ENCODE results near the gene LRPAP1.

LRPAP1 gene

DNA sequence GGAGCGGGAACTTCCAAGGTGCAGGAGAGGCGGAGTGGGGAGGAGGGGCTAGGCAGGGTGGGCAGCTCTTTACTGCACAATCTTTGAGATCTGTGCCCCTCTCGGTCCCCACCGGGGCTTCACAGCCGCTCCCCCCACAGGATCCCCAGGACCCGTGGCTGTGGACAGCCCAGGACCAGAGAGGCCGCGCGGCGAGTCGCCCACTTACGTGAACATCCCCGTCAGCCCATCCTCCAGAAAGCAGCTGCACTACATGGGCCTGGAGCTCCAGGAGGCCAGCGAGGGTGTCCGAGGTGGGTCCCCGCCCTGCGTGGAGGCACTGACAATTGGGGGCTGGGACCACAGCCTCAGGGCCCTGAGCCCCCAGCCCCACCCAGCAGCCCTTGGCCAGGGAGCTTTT, 32.1 kb downstream of the LRPAP1 start:
- no peak for DNase-seq (ENCODE audit: low spot score)

DNA sequence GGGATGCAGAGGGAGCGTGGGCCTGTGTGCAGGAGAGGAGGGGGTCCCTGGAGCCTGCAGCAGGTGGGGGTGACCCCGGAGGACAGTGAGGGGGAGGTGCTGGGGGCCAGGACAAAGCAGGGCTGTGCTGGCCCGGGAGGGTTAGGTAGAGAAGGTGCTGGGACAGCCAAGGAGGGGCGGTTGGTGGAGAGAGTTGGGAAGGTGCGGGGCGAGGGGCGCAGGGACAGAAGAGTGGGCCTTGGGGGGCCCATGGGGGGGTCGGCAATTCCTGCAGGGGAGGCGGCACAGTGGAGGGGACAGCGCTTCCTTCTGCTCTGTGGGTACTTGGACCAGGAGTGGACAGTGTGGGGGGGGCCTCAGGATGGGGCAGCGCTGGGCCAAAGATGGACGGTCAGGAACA, 32.5 kb downstream of the LRPAP1 start:
- no peak for DNase-seq (ENCODE audit: low spot score)

DNA sequence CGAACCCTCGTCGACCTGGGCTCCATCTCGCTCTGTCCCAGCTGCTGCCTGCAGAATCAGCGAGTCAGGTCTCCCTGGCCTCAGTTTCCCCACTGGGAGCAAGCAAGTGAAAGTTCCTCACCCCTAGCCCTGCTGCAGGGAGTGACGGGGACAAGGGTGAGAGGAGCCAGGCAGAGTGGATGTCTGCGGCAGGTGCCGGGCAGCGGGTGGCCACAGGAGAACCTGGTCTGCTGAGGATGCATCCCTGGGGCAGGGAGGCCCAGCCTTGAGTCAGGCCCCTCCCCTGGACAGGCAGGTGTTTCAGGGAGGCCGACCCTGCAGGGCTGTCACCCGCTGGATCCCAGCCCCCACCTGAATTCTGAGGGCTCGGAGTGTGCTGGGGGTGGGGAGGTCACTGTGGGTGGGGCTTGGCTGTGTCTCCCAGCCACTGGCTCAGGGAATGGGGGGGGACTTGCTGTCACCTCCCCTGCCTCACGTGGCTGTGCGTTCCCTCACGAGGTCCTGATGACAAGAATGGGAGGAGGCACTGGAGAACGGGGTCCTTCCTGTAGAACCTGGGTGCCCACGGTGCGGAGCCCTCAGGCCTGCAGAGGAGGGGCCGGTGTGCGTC, 33.2 kb downstream of the LRPAP1 start:
- DNase-seq (ENCODE audit: low spot score): no peak

DNA sequence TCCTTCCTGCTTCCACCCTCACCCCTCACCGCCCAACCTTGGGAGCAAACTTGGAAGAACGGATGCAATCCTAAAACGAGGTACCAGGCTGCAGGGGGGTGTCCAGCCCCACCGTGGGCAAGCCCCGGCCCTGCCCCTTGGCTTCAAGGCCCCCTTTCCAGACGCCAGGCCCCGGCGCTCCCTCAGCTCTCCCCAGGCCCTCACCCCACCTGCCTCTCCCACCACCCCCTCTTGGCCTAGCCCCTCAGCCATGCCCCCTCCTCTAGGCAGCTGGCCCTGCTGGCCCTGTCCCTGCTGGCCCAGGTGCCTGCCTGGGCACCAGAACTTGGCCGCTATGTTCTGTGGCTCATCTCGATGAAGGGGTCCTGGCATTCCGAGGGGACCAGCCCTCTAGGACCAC, 33.8 kb downstream of the LRPAP1 start:
- no peak for DNase-seq (ENCODE audit: low spot score)

DNA sequence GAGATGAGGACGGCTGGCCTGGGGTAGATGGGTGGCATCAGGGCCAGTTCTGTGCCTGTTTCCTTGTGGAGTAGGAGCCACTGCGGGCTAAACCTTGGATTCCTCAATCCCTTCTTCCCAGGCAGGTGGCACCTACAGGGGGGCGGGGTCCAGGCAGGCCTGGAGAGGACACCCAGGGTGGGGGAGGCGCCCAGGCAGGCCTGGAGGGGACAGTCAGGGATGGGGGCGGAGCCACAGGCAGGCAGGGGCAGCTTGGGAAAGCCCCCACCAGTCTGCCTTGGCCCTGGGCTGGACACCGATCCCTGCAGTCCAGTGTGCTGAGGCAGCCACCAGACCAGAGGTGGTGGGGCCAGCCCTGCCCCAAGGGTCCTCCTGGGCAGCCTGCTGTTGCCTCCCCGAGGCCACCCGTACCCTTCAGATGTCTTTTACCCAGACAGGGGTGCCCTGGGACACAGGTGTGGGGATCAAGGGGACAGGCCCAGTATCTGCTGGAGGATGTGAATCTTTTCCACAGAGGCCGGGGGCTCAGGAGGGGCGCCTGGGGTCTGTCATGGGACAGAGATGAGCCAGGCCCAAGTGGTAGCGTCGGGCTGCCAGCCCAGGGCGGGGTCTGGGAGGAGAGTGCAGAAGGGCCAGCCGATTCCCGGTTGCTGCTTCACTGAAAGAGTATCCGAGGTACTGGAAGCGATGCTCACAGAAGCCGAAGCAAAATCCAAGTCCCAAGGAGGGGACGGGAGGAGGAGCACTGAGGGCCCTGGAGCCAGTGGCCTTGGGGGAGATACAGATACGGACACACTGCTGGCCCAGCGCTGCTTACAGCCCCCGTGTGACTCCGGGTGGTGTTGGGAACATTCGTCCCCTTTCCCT, 34.5 kb downstream of the LRPAP1 start:
- no peak for DNase-seq (ENCODE audit: low spot score)

DNA sequence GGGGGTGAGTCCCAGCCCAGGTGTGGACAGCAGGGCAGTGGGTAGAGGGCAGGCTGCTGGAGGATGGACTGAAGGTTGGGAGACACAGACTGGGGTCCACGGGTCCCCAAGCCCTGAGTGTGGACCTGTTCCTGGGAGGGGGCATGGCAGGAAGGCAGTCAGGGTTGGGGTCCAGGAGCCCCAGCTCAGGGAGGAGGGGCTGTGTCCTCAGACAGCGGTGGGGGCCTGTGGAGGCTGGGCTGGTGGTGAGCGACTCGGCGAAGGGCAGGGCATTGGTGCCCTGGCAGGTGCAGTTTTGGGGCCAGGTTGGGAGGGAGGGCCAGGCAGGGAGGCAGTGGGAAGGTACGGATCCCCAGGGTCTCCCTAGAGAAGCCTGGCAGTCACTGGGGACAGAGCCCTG, 35.1 kb downstream of the LRPAP1 start:
- DNase-seq (ENCODE audit: low spot score): no peak

DNA sequence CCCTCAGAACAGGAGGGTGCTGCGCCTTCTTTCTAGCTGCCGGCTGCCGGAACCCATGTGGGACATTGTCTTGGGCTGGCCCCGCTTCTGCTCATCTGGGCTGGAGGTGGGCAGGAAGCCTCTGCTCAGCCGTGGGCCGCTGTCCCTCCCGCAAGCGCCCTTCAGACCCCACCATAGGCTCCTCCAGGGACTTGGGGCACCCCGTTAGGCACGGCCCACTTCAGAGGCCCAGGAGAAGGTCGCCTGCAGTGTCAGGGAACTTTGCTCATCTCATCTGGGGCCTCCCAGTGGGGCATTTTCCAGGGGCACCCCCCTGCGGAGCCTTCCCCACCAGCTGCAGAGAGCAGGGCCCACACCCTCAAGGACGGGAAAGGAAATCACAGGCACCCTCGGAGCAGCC, 36.2 kb downstream of the LRPAP1 start:
- no peak for DNase-seq (ENCODE audit: low spot score)

DNA sequence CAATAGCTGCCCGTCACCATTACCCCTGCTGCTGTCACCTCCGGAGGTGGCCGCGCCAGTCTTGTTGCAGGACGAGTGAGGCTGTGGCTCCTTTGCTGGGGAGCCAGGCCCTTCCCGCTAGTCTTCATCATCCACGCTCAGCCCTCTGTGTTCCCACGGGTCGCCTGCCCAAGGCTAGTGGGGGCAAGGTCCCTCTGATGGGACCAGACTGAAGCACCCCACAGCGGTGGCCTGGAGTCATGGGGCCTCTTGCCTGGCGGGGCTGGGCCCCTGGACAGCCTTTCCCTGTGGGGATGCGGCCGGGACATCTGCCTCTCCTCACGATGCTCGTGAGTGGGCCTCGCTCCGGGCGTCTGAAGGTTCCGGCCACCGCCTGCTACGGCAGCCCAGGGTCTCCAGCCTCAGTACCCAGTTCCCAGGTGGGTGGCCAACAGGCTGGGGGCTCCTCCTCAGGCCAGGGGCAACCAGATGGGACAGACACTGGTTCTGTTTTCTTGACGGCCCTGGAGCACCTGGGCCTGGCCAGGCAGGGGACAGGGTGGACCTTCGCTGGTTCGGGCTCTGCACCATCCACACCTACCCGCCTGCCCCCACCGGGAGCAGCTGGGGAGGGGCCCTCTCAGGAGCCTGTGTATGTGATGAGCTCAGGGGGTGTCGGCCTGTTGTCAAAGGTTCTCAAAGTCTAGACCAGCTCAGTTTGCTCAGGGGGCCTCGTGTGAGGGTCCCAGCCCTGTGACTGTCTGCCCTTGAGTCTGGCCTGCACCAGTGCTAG, 36.8 kb downstream of the LRPAP1 start:
- DNase-seq (ENCODE audit: low spot score): no peak

DNA sequence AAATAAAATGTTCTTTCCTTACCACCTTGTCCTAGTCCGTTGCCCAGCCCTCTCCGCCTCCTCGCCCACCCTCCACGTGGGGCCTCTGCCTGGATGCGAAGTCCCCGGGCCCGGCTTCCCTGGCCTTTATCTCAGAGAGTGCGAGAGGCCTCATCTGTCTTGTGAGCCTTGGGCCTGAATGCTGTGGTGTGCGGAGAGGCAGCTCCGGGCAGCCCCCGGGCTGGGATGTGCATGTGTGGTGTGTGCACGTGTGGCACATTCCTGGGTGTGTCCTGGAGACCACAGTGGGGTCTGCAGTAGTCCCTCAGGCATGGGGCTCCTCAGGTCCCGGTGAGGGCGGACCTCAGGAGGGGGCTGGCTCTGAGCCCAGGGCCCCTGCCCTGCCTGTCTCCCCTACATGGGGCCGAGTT, 37.8 kb downstream of the LRPAP1 start:
- DNase-seq (ENCODE audit: low spot score): no peak

DNA sequence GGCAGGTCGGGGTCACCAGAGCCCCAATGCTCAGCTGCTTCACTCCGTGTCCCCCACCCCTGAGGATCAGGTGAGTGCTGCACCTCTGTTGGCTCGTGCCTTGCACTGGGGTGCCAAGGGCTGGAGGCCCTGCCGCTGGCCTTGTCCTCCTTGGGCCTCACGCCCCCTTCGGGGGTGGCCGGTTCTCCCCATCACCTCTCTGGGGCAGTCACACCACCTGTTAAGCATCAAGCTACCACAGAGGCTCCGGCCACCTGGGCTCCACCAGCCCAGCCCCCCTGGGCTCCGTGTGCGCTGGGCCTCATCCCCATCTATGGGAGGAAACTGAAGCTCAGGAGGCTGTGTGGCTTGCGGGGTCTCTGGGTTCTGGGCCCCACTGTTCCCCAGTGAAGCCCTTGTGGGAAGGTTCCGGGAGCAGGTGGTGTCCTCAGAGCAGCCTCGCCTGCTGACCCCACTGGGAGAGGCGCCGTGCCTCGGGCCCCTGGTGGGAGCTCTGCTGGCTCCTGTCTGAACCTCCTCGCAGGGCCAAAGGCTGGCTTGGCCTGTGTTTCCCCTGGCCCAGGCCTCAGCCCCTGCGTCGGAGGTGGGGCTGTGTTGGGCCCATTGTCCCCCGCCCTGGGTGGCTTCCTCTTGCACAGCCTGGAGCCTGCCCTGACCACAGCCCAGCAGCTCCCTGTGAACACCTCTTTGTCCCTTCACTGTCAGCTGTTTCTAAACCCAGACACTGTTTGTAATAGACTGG, 38.3 kb downstream of the LRPAP1 start:
- no peak for DNase-seq (ENCODE audit: low spot score)

DNA sequence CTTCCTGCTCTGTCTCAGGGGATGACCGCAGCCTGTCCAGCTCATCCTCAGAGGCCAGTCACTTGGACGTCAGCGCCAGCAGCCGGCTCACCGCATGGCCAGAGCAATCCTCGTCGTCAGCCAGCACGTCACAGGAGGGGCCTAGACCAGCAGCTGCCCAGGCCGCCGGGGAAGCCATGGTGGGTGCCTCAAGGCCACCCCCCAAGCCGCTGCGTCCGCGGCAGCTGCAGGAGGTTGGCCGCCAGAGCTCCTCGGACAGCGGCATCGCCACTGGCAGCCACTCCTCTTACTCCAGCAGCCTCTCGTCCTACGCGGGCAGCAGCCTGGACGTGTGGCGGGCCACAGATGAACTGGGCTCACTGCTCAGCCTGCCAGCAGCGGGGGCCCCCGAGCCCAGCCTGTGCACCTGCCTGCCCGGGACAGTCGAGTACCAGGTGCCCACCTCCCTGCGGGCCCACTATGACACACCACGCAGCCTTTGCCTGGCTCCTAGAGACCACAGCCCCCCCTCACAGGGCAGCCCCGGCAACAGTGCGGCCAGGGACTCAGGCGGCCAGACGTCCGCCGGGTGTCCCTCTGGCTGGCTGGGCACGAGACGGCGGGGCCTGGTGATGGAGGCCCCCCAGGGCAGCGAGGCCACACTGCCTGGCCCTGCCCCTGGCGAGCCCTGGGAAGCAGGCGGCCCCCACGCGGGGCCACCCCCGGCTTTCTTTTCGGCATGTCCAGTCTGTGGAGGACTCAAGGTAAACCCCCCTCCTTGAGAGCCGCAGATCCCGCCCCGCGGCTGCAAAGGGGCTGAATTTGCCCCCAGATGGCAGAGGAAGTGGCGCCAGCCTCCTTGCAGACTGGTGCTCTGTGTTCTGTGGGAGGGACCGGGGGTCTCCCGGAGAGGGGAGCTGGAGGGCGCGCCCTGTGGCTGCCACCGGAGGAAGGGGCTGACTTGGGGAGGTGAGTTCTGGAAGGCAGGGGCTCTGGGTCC, 39.2 kb downstream of the LRPAP1 start:
- no peak for DNase-seq (ENCODE audit: low spot score)

DNA sequence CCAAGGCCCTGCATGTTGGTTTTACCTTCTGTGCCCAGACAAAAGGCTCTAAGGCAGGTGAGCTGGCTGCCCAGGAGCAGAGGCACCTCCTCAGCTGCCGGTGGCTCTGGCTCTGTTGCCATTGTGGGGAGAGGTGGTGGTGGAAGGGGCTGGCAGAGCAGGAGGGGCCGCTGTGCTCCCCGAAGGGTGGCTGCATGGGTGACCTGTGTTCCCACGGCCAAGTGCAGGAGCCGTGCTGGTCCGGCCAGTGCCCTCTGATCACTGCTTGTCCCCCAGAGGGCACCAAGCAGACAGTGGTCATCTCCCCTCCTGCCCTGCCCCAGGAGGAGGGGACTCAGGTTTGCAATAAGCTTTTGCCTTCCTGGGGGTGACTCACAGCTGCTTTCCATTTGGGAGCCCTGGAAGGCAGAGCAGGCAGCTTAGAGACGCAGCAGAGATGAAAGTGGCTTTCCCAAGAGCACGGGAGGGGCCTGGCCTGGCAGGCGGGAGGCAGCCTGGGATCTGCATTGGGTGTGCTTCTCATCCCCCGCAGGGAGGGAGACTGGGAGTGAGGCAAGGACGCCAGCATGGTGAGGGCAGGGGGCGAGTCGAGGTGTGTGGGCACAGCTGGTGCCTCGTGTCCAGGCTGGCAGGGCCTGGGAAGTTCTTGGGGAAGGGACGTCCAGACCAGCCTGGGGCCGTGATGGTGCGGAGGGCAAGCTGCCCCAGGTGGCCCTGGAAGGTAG, 40.4 kb downstream of the LRPAP1 start:
- DNase-seq (ENCODE audit: low spot score): no peak

DNA sequence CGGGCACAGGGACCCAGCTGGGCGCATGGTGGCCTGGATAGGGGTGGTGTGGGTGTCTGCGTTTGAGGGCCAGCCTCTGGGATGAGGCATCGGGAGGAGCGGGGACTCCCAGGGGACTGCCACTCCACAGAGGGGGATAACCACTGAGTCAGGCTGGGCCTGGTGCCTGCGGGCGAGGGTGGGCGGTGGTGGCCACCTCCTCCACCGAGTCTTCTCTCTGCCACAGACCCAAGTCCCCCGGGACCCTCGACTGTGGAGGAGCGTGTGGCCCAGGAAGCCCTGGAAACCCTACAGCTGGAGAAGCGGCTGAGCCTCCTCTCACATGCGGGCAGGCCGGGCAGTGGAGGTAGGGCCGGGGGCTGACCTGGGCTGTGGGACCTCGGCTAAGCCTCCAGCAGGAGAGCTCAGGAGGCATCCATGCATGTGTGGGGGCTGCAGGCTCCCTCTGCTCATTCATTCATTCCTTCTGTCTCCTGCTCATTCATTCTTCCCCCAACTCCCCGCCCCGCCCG, 42.7 kb downstream of the LRPAP1 start:
- DNase-seq (ENCODE audit: low spot score): peak; percentile 71

DNA sequence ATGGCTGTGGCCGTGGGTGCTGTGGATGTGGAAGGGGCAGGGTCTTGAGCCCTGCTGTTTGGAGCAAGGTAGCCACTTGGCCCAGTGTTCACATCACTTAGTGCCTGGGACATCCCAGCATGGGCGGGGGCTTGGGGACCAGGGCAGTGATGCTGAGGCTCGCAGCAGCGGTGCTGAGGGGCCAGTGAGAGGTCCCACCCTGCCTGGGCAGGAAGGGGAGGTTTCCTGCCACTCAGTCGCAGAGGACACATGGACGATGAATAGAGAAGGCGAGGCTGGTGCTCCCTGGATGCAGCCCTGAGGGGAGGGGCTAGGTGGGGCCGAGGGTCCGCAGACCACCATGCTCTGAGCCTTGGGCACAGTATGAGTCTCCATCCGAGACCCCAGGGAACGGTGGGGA, 43.4 kb downstream of the LRPAP1 start:
- DNase-seq (ENCODE audit: low spot score): no peak

DNA sequence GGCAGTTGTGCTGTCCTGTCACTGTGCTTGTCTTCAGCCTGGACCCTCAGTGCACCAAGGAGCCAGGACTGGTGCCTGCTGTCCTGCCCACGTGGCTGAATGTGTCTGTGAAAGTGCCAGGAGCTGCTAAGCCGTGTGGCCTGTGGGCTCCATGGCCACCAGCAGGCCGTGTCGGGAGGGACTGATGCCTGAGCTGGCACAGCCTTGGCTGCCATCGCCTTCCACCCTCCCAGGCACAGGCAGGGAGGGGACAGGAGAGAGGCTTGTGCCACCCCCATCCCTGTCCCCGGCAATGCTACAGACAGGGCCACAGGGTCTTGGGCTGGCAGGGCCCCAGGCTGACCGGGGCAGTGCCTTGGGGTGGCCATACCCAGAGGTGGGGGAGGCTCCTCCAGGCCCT, 44.4 kb downstream of the LRPAP1 start:
- no peak for DNase-seq (ENCODE audit: low spot score)

DNA sequence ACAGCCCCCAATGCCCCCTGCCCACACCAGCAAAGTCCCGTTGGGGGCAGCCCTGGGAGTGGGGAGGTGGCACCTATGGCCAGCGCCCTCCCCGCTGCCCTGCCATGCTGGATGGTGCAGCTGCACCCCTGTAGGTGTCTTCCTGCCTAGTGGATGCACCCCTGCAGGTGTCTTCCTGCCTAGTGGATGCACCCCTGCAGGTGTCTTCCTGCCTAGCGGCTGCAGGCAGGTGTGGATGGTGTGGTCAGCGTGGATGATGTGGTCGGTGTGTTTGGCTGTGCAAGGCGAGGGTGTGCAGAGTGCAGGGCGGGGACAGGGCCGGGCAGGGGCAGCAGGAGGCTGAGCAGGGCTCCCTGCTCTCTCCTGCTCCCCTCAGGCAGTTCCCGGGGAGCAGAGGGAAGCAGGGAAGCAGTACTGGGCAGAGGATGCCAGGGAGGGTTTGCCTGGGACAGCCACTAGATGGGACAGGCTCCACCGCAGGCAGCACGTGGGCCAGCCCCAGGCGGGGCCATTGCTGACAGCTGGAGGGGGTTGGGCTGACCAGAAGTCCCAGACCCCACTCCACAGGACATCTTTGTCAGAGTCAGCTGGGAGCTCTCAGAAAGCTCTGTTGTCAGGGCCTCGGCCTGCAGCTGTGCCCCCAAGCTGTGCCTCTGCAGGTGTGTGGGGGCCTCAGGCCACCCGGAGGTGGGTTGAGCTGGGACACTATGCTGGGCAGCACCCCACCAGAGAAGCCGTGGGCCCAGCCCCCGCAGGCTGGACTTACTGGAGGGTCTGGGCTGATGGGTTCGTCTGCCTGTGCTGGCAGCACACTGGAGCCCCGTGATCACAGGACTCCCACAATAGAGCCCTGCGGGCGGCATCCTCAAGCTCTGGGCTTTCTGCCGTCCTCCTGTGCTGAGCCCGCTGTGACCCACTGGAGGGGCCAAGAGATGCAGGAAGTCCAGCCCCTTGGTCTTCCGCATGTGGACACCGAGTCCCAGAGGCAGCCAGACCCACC, 45.4 kb downstream of the LRPAP1 start:
- DNase-seq (ENCODE audit: low spot score): no peak

DNA sequence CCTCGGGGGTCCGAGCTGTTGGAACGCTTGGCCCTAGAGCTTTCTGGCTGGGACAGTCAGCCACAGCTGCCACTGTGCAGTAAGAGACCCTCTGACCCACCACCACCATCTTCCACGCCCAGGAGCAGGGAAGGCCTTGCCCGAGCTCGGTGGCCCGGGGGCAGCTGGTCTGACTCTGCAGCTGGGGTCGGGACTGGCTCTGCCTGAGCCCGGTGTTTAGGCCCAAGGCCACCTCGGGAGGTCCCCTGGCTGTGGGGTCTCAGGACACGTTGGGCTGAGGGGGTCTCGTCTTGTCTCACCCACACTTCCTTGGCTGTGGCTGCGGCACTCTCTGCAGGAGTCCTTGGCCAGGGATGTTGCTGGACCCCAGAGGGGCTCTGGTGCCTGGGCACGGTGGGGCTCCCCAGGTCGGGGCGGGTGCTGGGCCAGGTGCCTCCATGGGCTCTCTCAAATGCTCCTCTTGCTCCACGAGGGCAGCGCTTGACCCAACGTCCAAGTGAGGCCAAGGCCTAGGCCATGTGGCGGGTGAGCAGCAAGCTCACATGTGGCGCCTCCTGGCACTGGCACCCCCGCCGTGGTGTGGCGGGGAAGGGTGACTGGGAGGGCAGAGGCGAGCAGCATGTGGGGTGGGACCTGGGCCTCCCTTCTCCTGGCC, 46.2 kb downstream of the LRPAP1 start:
- no peak for DNase-seq (ENCODE audit: low spot score)

DNA sequence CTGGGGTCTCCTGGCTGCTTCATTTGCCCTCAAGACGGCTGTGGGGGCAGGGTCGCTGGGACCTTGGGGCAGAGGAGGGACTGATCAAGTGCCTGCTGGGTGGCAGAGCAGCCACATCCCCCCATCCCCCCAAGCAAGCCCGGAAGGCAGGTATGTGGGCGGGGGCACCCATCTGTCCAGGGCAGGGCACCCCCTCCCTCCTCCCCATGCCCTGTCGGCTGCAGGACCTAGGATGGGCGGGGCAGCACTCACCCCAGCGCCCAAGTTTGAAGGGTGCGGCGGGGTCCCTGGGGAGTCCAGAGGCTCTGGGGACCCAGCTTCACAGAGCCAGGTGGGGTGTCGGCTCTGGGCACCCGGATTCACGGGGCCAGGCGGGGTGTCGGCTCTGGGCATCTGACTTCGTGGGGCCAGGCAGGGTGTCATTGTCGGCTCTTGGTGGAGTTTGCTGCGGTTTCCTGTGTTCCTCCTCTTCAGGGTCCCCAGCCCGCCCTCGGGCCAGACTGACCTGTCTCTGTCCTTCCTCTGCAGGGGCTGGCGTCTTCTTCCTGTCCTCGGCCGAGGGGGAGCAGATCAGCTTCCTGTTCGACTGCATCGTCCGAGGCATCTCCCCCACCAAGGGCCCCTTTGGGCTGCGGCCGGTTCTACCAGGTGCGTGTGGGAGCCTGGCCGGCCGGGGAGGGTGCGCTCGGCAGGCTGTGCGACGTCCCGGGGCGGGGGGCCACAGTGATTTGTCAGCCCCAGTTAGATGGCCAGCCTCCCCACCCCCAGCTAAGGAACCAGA, 47.0 kb downstream of the LRPAP1 start:
- DNase-seq (ENCODE audit: low spot score): no peak

All from D341Med (cell line).